GM18867 (cell line): ENCODE results near the gene UBE2QL1.
"Not testable (repeated sequence)": the region's sequence is repeated elsewhere in the genome, so short reads cannot be mapped to it uniquely, and the experiment has no call there.

Experiments
- ATAC-seq: cut with Tn5 transposase; IDR thresholded peaks from one replicate; pipeline ENCODE4 v1.9.1; 2021; ENCODE audit warnings: mild to moderate bottlenecking, moderate library complexity; ENCODE audit not compliant: unreplicated experiment

The UBE2QL1 gene

DNA sequence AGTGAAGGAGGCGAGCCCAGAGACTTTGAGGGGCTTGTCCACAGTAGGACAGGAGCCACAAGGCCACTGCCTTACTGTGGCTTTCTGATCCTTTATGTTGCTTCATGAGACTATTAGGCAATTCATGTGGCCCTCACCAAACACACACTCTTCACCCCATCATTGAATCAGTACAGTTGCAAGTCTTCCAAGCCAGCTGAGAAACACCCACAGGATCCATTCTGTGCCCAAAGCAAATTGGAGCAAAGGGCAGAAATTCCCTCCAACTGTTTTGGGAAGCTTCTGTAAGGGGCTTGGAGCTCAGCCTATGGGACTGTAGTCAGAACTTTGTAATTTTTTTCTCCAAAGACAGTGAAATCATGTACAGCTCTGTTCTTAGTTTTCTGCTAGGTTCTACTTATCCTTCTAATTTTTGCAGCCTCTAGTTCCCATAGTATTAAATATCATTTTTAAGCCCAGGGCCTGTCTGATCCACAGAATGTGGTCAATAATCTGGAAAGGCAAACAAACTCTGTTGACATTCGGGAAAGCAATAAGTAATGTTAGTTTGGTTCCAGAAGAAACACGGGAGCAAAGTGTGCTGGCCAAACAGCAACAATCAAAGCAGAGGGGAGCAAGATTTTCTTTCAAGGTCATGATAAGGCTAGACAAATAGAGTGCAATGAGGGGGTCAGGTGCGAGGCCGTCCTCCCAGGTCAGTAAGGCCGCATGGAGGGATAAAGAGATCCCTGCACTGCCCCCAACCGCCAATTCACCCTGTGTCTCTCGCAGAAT lies 47.0 kb downstream of the UBE2QL1 start:
- ATAC-seq = no peak

DNA sequence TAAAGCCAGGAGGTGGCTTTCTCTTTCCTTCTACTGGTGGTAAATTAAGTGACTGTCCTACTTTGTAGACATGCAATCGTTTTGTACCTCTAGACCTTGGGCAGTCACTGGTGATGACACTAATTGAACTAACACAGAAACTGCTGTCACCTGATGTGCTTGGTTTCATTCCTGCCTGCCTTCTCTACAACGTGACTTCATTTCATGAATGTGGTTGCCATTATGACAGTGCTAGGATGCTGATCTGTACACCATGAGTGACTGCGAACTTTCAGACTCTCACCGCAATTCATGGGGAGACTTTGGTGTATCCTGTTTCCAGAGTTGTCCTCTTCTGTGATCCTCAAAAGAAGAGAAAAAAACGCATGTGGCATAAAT lies 47.5 kb downstream of the UBE2QL1 start:
- peak; percentile 96 for ATAC-seq

DNA sequence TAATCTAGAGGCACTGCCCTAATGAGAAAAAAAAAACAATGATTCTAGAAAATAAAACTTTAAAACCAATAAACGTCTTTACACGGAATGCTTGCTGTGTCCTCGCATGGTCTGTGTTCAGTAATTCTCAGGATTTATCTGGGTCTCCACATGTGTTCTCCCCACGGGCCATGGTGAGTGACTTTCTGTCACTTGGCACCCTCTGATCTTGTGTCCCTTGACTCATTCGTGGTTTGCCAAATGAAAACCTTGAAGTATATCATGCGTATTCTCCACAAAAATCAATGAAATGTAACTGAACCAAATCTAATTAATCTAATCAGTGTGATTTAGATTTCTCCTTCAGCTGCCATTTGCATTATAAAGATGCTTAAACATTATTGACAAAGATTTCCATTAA lies 48.0 kb downstream of the UBE2QL1 start:
- peak; percentile 3 for ATAC-seq

GRCh38 chr5:6497262-6497661 lies 48.6 kb downstream of the UBE2QL1 start:
- peak; percentile 22 for ATAC-seq

DNA sequence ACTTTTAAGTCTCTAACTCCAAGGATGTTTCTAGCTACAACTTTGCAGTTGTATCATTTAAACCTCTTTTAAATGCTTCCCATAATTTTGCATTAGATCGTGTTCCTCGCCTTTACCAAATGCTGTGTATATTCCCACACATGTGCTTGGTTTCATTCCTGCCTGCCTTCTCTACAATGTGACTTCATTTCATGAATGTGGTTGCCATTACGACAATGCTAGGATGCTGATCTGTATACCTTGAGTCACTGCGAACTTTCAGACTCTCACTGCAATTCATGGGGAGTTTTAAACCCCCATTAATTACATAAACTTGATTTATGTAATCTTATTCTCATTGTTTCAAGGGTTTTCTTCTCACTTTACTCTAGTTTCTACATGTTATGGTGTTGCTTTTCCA lies 50.3 kb downstream of the UBE2QL1 start:
- ATAC-seq = no peak

GRCh38 chr5:6501701-6502100 lies 53.0 kb downstream of the UBE2QL1 start:
- ATAC-seq = no peak

DNA sequence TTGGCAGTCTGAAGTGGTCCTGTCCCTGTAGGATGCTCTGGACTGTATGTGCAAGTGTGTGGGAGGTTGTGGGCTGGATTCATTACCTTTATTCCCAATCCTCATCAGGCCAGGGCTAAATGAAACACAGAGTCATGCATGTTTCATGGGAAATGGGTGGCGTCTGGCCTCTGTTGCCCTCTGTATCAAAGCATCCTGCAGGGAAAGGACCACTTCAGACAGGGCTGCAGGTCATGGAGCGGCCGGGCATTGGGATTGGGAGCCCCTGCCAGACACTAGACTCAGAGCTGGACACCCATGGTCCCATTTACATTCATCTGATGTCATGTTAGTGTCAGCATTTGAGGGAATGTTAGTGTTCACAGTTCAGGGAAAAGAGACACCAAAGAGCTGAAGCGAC lies 53.8 kb downstream of the UBE2QL1 start:
- no peak for ATAC-seq

DNA sequence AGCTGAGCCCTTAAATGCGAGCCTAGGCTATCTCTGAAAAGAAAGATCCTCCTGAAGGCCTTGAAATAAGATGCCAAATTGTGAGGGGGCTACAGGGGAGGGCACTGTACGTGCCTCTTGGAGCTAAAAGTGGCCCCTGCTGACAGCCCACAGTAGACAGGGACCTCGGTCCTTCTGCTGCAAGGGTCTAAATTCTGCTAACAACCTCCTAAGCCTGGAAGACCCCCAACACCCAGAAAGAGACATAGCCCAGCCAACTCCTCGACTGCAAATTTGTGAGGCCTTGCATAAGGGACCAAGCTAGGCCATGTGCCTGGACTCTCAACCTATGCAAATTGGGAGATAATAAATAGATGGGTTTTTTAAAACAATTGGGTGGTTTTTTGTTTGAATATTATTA lies 54.7 kb downstream of the UBE2QL1 start:
- no peak for ATAC-seq

DNA sequence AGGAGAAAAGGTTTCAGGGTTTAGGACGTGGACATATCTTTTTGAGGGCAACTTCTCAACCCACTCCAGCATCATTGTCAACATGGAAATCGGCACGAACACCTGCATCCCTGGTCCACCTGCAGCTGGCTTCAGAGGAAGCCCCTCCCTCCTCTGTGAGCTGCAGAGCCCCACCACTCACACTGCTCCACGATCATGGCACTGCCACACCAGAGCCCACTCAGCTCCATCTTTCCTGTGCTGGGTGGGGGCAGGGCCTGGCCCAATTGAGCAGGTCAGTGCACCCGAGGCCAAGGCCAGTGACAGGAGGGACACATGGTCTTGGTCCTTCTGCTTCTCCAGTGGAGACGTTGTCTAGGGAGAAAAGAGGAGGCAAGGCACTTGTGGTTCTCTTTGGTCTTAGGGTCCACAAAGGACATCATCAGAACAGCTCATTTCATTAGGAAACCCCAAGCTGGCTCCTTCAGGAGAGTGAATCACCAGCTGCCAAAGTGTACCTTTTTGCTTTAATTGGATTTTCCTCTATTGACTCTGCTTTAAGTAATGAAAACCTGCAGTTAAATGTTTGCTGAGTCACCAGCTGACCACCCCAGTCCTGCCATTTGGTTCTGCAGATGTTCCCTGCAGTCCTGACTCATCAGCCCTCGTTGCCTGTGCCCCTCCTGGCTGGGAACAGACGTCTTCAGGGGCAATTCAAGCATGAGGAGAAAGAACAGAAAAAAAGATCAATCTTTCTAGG lies 56.2 kb downstream of the UBE2QL1 start:
- no peak for ATAC-seq

DNA sequence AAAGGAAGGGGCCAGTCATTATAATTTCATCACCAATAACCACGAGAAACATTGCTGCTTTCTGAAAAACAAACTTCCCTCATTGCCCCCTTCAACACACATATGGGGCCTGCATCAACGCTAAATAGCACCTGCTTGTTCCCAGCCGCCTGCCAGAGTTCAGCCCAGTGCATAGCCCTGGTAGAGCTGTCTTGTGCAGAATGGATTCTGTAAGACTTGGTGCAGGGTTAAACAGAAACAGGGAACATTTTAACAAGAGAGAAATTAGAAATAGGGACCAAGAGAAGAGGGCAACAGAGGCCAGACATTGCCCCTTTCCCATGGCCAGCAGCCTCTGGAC lies 56.7 kb downstream of the UBE2QL1 start:
- no peak for ATAC-seq

GRCh38 chr5:6505783-6506557 lies 57.3 kb downstream of the UBE2QL1 start:
- ATAC-seq = no peak

DNA sequence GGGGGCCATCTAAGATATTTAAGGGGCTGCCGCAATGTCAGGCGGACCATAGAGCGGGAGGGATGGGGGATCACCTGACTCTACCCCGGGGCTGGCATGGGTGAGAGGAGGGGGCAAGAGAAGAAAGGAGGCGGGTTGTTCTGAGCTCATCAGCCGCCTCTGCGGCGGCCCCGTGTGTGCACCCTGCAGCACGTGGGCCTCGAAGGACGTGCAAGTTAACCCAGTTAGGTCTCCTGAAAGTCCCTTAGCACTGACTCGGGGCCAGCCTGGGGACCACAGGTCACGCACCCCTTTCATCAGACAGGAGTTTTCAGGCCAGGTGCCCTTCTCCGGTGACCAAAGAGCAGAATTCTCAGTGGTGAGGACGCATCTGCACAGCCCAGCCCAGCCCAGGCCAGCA lies 58.0 kb downstream of the UBE2QL1 start:
- no peak for ATAC-seq

DNA sequence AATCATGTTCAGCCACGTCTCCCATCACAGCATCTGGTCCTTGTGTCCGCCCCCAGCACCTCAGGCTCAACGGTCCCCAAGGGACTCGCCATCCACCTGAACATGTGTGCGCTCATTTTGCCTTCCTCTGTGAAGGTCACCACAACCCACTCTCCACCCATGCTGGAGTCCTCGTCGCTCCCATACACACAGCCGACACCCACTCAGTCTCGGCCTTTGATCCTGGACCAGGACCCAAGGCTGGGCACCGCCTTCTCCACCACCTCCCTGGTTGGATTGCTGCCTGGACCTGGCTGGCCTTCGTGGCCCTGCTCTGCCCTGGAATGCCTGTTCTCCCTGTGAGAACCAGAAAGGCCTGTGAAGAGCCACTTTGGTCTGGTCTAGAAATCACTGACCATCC lies 60.3 kb downstream of the UBE2QL1 start:
- ATAC-seq = no peak

DNA sequence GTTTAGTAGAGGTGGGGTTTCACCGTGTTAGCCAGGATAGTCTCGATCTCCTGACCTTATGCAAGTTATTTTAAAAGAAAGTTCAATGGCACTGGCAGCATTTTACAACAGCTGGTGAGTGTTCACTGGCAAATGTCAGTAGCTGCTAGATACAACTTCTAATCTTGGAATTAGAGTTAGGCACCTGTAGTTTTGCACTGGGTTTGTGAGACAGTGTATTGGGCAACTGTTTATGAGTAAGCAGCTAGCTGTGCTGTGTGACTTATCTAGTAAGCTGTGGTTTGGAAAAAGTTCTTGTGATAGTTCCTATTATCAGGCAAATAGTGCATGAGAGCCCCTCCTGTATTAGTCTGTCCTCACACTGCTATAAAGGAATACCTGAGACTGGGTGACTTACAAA lies 61.5 kb downstream of the UBE2QL1 start:
- ATAC-seq = no peak

DNA sequence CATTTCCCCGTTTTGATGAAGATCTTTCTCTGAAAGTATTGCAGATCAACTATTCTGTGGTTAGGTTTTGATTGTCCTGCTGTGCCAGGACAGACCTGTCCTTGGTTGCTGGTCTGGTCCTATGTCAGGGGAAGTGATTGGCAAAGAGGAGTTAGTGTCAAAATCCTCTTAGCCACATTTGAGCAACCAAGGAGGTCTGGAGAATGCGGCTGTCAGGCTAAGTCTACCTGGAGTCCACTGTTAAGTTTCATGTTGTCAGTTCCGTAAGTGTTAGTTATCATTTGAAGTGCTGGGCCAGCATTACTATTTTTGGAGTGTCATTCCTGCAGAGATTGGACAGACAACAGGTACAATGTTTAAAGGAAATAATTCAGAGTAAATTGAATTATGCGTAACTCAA lies 62.3 kb downstream of the UBE2QL1 start:
- no peak for ATAC-seq

GRCh38 chr5:6515812-6516211 lies 67.2 kb downstream of the UBE2QL1 start:
- not testable (repeated sequence) for ATAC-seq

DNA sequence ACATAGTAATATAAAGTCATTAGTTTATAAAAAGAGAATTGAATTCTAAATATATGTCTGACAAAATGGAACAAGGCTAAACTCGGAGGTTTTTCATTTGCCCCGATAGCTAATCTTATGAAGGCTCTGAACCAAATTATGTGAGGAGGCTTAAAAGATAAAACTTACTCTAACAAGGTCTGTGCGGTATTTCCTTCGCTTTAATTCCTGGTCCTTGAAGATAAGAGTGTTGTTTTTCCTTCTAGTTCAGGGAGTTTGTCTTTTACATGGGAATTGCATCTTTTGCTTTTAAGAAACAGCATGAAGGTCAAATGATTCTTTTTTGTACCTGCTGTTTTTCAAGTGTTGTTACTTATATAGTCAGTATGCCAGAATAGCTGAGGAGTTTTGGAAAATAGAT lies 68.2 kb downstream of the UBE2QL1 start:
- ATAC-seq = no peak

DNA sequence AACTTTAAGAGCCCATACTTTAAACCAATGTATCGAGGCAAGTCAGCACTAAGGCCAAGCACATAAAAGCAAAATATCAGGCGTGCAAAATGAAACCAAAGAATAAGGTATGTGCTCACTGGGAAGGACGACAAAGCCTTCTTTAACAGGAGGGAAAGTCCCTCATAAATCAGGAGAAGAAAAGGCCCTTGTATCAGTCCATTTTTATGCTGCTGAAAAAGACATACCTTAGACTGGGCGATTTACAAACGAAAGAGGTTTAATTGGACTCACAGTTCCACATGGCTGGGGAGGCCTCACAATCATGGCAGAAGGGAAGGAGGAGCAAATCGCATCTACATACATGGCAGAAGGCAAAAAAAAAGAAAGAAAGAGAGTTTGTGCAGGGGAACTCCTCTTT lies 68.9 kb downstream of the UBE2QL1 start:
- no peak for ATAC-seq

GRCh38 chr5:6518298-6519057 lies 69.8 kb downstream of the UBE2QL1 start:
- no peak for ATAC-seq

DNA sequence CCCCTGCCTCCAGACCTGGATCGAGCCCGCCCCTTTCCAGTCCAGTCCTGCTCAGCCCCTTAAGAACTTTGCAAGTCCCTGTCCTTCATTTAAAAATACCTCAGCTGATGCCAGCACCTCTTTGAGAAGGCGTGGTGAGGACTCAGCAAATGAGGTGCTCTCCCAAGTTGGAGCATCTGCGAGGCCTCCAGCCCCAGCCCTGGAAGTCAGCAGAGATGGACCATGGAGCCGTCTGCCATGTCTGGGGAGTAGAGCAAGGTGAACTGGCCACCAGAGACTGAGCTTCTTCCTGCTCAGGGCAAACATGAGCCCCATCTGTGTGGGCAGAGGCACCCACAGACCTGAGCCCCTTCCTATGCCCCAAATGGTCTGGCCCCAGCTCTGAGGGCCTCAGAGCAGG lies 71.5 kb downstream of the UBE2QL1 start:
- ATAC-seq = no peak

GRCh38 chr5:6522331-6522730 lies 73.7 kb downstream of the UBE2QL1 start:
- no peak for ATAC-seq
